ENCODE results near the gene COPG2. TPM values are rescaled to one million over a fixed set of nuclear protein-coding genes. Genes with fewer than 3 reads are reported as not detected.

Gene COPG2
- total RNA-seq, 2 donors from 2014 or later = 28.0 to 55.0 TPM

GRCh38 chr7:130478991-130479390 lies 189.6 kb downstream of the COPG2 start:
- no peak for DNase-seq (ENCODE audit: low spot score in 2 of 2)
- Mint-ChIP-seq H3K36me3 (no peaks in the 10 kb centered on the region), H3K9me3 (peaks cover 0 to 4% of the 10 kb centered on the region in 2 donors), H3K27ac (no peak overlapping the region)
- no peak for ATAC-seq

GRCh38 chr7:130476297-130477150 lies 192.0 kb downstream of the COPG2 start:
- ATAC-seq (peak; percentile 72 to 97), DNase-seq (ENCODE audit: low spot score in 2 of 2) (no peak)
- Mint-ChIP-seq H3K27ac (peak overlapping the region; percentile 1 to 57), H3K9me3 (peaks cover 0 to 4% of the 10 kb centered on the region in 2 donors), H3K36me3 (no peaks in the 10 kb centered on the region)

- Mint-ChIP-seq H3K27ac (peak overlapping the region in 1 of 2 donors; percentile 1), H3K9me3 (peaks cover 0 to 4% of the 10 kb centered on the region in 2 donors), H3K36me3 (no peaks in the 10 kb centered on the region)
- DNase-seq (ENCODE audit: low spot score in 2 of 2) (no peak), ATAC-seq (no peak)
Observed at GRCh38 chr7:130475776-130476175, 192.8 kb downstream of the COPG2 start.

- DNase-seq (ENCODE audit: low spot score in 2 of 2) = no peak
- H3K36me3 Mint-ChIP-seq = no peaks in the 10 kb centered on the region
- no peak for ATAC-seq
- no peak overlapping the region for H3K27ac Mint-ChIP-seq
- H3K9me3 Mint-ChIP-seq = no peaks in the 10 kb centered on the region
Observed at GRCh38 chr7:130473876-130474275, 194.7 kb downstream of the COPG2 start.

GRCh38 chr7:130473289-130473688 lies 195.3 kb downstream of the COPG2 start:
- ATAC-seq = no peak
- no peak overlapping the region for H3K27ac Mint-ChIP-seq
- no peaks in the 10 kb centered on the region for H3K36me3 Mint-ChIP-seq
- no peaks in the 10 kb centered on the region for H3K9me3 Mint-ChIP-seq
- no peak for DNase-seq (ENCODE audit: low spot score in 2 of 2)

- H3K36me3 Mint-ChIP-seq = no peaks in the 10 kb centered on the region
- no peak for DNase-seq (ENCODE audit: low spot score in 2 of 2)
- ATAC-seq = no peak
- no peaks in the 10 kb centered on the region for H3K9me3 Mint-ChIP-seq
- no peak overlapping the region for H3K27ac Mint-ChIP-seq
Observed at GRCh38 chr7:130471974-130472373, 196.6 kb downstream of the COPG2 start.

GRCh38 chr7:130468612-130469011 lies 199.9 kb downstream of the COPG2 start:
- peaks cover 0 to 7% of the 10 kb centered on the region in 2 donors for H3K36me3 Mint-ChIP-seq
- H3K27ac Mint-ChIP-seq = no peak overlapping the region
- no peaks in the 10 kb centered on the region for H3K9me3 Mint-ChIP-seq
- no peak for DNase-seq (ENCODE audit: low spot score in 2 of 2)
- ATAC-seq = no peak

- Mint-ChIP-seq H3K36me3 (peaks cover 0 to 20% of the 10 kb centered on the region in 2 donors), H3K9me3 (peaks cover 3 to 5% of the 10 kb centered on the region in 2 donors), H3K27ac (no peak overlapping the region)
- DNase-seq (ENCODE audit: low spot score in 2 of 2) (no peak), ATAC-seq (no peak)
Observed at GRCh38 chr7:130463553-130464434, 204.8 kb downstream of the COPG2 start.

- no peak overlapping the region for H3K27ac Mint-ChIP-seq
- H3K36me3 Mint-ChIP-seq = peaks cover 0 to 21% of the 10 kb centered on the region in 2 donors
- ATAC-seq (no peak), DNase-seq (ENCODE audit: low spot score in 2 of 2) (no peak)
- peaks cover 3 to 6% of the 10 kb centered on the region in 2 donors for H3K9me3 Mint-ChIP-seq
Observed at GRCh38 chr7:130461272-130461671, 207.3 kb downstream of the COPG2 start.

- Mint-ChIP-seq H3K9me3 (peaks cover 3 to 6% of the 10 kb centered on the region in 2 donors), H3K27ac (no peak overlapping the region), H3K36me3 (peaks cover 0 to 14% of the 10 kb centered on the region in 2 donors)
- ATAC-seq (peak in 1 of 2 donors; percentile 51), DNase-seq (ENCODE audit: low spot score in 2 of 2) (no peak)
Observed at GRCh38 chr7:130458257-130458656, 210.3 kb downstream of the COPG2 start.

Other genes with a start within 250 kb of the COPG2 start
- gene CEP41, start 227.7 kb downstream of the COPG2 start, total RNA-seq = 10 to 100 TPM; 12.6 to 15.1 TPM
- 1 to 10 TPM; 1.9 to 2.5 TPM for gene MEST, start 176.7 kb downstream of the COPG2 start, total RNA-seq
- not detected for gene TSGA13, start 17.8 kb upstream of the COPG2 start, total RNA-seq
- not detected for gene KLF14, start 65.5 kb upstream of the COPG2 start, total RNA-seq